GM12874 (cell line): ENCODE results near the gene PLIN4.
A peak's percentile ranks its signal among the peaks of the same experiment; 100 is the strongest.

Source experiments
- TF ChIP-seq, protein P1 (sequence below): IDR thresholded peaks from 2 replicates; pipeline ENCODE4 v1.5.1; 2011; ENCODE audit warnings: low read depth, mild to moderate bottlenecking, control low read depth, low read length, moderate library complexity; ENCODE audit not compliant: insufficient read depth

Gene PLIN4

GRCh38 chr19:4550018-4550417, 31.7 kb upstream of the PLIN4 start:
- TF ChIP-seq, protein P1, sequence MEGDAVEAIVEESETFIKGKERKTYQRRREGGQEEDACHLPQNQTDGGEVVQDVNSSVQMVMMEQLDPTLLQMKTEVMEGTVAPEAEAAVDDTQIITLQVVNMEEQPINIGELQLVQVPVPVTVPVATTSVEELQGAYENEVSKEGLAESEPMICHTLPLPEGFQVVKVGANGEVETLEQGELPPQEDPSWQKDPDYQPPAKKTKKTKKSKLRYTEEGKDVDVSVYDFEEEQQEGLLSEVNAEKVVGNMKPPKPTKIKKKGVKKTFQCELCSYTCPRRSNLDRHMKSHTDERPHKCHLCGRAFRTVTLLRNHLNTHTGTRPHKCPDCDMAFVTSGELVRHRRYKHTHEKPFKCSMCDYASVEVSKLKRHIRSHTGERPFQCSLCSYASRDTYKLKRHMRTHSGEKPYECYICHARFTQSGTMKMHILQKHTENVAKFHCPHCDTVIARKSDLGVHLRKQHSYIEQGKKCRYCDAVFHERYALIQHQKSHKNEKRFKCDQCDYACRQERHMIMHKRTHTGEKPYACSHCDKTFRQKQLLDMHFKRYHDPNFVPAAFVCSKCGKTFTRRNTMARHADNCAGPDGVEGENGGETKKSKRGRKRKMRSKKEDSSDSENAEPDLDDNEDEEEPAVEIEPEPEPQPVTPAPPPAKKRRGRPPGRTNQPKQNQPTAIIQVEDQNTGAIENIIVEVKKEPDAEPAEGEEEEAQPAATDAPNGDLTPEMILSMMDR: no peak

DNA sequence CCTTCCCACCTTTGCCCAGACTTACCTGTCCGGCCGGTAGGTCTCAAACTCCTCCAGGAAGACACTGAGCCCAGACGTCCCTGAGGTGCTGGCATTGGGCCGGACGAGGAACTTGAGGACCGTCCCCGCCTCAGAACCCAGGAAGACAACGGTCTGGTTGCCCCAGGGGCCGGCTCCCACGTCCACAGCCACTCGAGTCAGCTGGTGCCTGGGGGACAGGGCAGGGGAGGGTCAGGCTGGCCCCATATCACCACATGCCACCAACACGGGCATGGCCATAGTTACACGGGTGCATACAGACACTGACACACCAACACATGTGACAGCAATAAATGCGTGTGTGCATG, 29.9 kb upstream of the PLIN4 start:
- TF ChIP-seq, protein P1: no peak

GRCh38 chr19:4547303-4548237, 29.3 kb upstream of the PLIN4 start:
- TF ChIP-seq, protein P1: peak; percentile 49

DNA sequence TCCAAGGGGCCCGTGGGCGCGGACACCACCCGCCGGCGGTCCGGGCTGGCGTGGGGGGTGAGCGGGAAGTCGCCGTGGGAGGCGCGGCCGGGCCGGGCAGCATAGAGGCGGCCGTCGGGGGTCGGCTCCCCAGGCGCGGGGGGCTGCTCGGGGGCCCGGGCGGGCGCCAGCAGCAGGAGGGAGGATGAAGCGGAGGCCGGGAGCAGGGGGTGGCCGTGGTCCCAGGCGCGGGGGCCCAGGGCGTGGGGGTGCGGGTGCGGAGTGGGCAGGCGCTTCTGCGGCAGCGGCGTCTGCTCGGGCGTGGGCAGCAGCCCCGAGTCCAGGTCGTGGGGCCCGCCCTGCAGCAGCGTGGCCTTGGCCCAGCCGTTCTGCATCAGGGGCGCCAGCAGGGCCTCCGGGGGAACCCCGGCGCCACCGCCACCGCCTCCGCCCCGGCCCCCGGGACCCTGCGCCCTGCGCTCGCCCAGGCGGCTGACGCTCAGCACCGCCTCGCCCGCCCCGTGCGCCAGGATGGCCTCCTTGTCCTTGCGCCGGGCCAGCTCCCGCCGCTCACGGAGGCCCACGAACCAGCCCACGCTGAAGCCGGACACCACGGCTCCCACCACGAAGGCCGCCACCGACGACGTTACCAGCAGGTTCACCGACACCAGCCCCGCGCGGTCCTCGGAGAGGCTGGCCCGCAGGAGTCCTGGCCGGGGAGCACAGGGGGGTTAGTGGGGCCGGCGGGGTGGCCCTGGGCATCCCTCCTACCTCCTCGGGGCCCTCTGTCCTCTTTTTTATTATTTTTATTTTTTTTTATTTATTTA, 25.8 kb upstream of the PLIN4 start:
- TF ChIP-seq, protein P1: no peak

DNA sequence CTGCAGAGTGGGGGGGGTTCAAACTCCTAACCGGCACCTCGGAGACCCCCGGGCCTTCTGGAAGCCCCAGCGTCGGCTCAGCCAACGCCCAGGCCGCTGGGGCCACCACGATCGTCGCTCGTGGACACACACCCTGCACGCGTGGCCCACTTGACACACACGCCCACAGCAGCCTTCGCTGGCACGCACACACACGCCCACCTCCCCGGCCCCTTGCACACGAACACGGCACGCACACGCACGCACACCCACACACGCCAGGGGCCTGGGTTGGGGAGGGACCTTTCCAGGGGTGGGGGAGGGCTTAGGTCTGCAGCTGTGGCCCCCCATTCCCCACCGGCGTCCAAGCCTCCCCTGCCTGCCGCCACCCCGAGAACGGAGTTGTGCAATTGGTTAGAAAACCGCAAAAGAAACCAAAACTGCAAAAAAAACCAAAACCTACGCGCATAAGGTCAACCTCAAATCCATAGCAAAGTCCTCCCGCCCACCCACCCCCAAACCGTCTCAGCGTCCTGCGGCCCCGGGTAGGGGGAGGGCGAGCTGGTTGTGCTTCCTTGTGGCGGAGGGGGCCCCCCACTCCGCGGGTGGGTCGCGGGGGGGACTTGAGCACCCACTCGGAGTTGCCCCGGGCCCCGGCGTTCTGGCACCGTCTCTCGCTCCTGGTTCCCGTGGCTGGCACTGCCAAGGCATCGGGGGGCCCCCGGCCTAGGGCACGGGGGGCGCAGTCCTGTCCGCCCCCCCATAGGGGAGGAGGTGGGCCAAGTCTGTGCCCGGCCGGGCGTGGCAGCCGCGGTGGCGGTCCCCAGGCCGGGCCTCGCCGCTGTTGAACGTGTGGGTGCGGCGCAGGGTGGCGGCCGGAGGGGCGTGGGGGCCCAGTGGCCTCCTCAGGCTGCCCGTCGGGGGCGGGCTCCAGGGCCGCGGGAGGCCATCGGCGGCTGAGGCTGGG, 24.9 kb upstream of the PLIN4 start:
- TF ChIP-seq, protein P1: no peak

DNA sequence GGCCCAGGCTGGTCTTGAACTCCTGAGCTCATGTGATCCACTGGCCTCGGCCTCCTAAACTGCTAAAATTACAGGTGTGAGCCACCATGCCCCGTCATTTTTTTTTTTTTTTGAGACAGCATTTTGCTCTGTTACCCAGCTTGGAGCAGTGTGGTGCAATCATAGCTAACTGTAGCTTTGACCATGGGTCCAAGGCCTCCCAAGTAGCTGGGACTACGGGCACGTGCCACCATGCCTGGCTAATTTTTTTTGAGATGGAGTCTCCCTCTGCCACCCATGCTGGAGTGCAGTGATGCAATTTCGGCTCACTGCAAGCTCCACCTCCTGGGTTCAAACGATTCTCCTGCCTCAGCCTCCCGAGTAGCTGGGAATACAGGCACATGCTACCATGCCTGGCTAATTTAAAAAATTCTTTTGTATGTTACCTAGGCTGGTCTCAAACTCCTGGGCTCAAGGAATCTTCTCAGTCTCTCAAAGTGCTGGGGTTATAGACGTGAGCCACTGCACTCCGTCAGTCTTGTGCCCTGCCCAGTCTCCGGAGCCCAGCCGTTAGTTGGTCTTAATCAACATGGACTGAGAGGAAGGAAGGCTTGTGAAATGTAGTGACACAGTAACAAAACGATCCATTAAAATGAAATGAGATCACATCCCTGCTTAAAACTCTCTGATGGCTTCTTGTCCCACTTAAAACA, 23.0 kb upstream of the PLIN4 start:
- TF ChIP-seq, protein P1: no peak
